Activated naive CD8-positive, alpha-beta T cell treated with anti-CD3 and anti-CD28 coated beads, Interleukin-2, amount 10 ng/mL, durations not matched to agents 7 days and 5 days (primary cell): Measurements from ENCODE around the gene SAMD9L. TPM values are rescaled to one million over a fixed set of nuclear protein-coding genes. Genes with fewer than 3 reads are reported as not detected.
A peak's percentile ranks its signal among the peaks of the same experiment; 100 is the strongest.

Experiments
- ATAC-seq: fragments of 150-1000 bp; cut with Tn5 transposase; one replicate; pipeline ENCODE4 v1.10.0; 2021; ENCODE audit warnings: low read depth, moderate library complexity
- POLR2A ChIA-PET: fragments of 350-600 bp; sonication (Branson Sonifier 250); formaldehyde crosslinking; loops from one replicate; lab custom pipeline; 2021; ENCODE audit warnings: antibody characterized with exemption; lab: Charles Lee
- DNase-seq: peaks from one replicate; pipeline ENCODE4 v3.0.0; 2021
- H3K27ac Mint-ChIP-seq: one replicate; pipeline ENCODE4 v1.8.0; 2022; ENCODE audit warnings: mild to moderate bottlenecking, mixed read lengths
- H3K27me3 Mint-ChIP-seq: one replicate; pipeline ENCODE4 v1.8.0; 2022; ENCODE audit warnings: mild to moderate bottlenecking, moderate library complexity, mixed read lengths
- H3K36me3 Mint-ChIP-seq: one replicate; pipeline ENCODE4 v1.8.0; 2021; ENCODE audit warnings: mild to moderate bottlenecking, mixed read lengths
- H3K4me1 Mint-ChIP-seq: one replicate; pipeline ENCODE4 v1.8.0; 2021; ENCODE audit warnings: mixed read lengths
- H3K4me3 Mint-ChIP-seq: one replicate; pipeline ENCODE4 v1.8.0; 2022; ENCODE audit warnings: mild to moderate bottlenecking, moderate library complexity, mixed read lengths
- H3K9me3 Mint-ChIP-seq: one replicate; pipeline ENCODE4 v1.8.0; 2021; ENCODE audit warnings: mixed read lengths
- total RNA-seq, 2 experiments: library from RNA; stranded (reverse); gene quantifications; one replicate each; pipeline ENCODE4 v1.2.3, GENCODE V29; 2021

SAMD9L gene
- 100 to 1,000 TPM in 1 of 2 experiments, 10 to 100 TPM in 1; 99.2 to 107 TPM for total RNA-seq

- no peaks in the 10 kb centered on the region for H3K27me3 Mint-ChIP-seq
- POLR2A ChIA-PET = interaction anchor here (1.1 to 4.0 kb wide), 2 partner anchors 31 to 620 kb away, joined by 4 to 39 read pairs; partner anchors contain the start of genes PEX1, RBM48 and SAMD9
- ATAC-seq = peak; percentile 58
- H3K36me3 Mint-ChIP-seq = peaks cover 30% of the 10 kb centered on the region
- H3K9me3 Mint-ChIP-seq = peaks cover 10% of the 10 kb centered on the region
- DNase-seq = no peak
- H3K4me1 Mint-ChIP-seq = peaks cover 41% of the 10 kb centered on the region
- peak within 1 kb of the TSS; percentile 97 for H3K27ac Mint-ChIP-seq
- peak within 1 kb of the TSS; percentile 97 for H3K4me3 Mint-ChIP-seq
These were observed at the start of gene SAMD9L for GRCh38 chr7:93148144-93148543. Gene SAMD9L (minus strand): TSS chr7:93148385. CDS start chr7:93135971, 12,414 bp downstream.

GRCh38 chr7:93196336-93196735 is 48.2 kb upstream of the SAMD9L start:
- POLR2A ChIA-PET = no interaction called here
- no peaks in the 10 kb centered on the region for H3K4me1 Mint-ChIP-seq
- ATAC-seq (no peak), DNase-seq (no peak)
- H3K27ac Mint-ChIP-seq = no peak overlapping the region
- H3K27me3 Mint-ChIP-seq = peaks cover 36% of the 10 kb centered on the region
- no peak overlapping the region for H3K4me3 Mint-ChIP-seq
- H3K9me3 Mint-ChIP-seq = no peaks in the 10 kb centered on the region
- no peaks in the 10 kb centered on the region for H3K36me3 Mint-ChIP-seq

- H3K27me3 Mint-ChIP-seq = peaks cover 35% of the 10 kb centered on the region
- H3K4me1 Mint-ChIP-seq = no peaks in the 10 kb centered on the region
- no peaks in the 10 kb centered on the region for H3K9me3 Mint-ChIP-seq
- H3K27ac Mint-ChIP-seq = no peak overlapping the region
- ATAC-seq (no peak), DNase-seq (no peak)
- H3K4me3 Mint-ChIP-seq = no peak overlapping the region
- no peaks in the 10 kb centered on the region for H3K36me3 Mint-ChIP-seq
- POLR2A ChIA-PET = no interaction called here
These were observed 46.2 kb upstream of the SAMD9L start for GRCh38 chr7:93194386-93194785.

GRCh38 chr7:93188870-93189634 is 40.9 kb upstream of the SAMD9L start:
- Mint-ChIP-seq H3K4me3 (no peak overlapping the region), H3K4me1 (no peaks in the 10 kb centered on the region), H3K9me3 (peaks cover 1% of the 10 kb centered on the region), H3K27ac (no peak overlapping the region), H3K27me3 (peaks cover 50% of the 10 kb centered on the region), H3K36me3 (no peaks in the 10 kb centered on the region)
- no peak for ATAC-seq
- DNase-seq = no peak
- POLR2A ChIA-PET = no interaction called here

GRCh38 chr7:93185303-93186027 is 37.3 kb upstream of the SAMD9L start:
- Mint-ChIP-seq H3K36me3 (no peaks in the 10 kb centered on the region), H3K9me3 (peaks cover 1% of the 10 kb centered on the region), H3K4me1 (no peaks in the 10 kb centered on the region), H3K4me3 (no peak overlapping the region), H3K27ac (no peak overlapping the region), H3K27me3 (peaks cover 38% of the 10 kb centered on the region)
- no peak for ATAC-seq
- POLR2A ChIA-PET = no interaction called here
- no peak for DNase-seq

GRCh38 chr7:93179173-93179572 is 31.0 kb upstream of the SAMD9L start:
- H3K27ac Mint-ChIP-seq = no peak overlapping the region
- DNase-seq (no peak), ATAC-seq (no peak)
- POLR2A ChIA-PET = no interaction called here
- H3K36me3 Mint-ChIP-seq = no peaks in the 10 kb centered on the region
- H3K27me3 Mint-ChIP-seq = peaks cover 42% of the 10 kb centered on the region
- H3K4me1 Mint-ChIP-seq = no peaks in the 10 kb centered on the region
- H3K4me3 Mint-ChIP-seq = no peak overlapping the region
- H3K9me3 Mint-ChIP-seq = no peaks in the 10 kb centered on the region

- DNase-seq (no peak), ATAC-seq (no peak)
- H3K27me3 Mint-ChIP-seq = peaks cover 38% of the 10 kb centered on the region
- H3K36me3 Mint-ChIP-seq = no peaks in the 10 kb centered on the region
- no peak overlapping the region for H3K27ac Mint-ChIP-seq
- H3K4me1 Mint-ChIP-seq = no peaks in the 10 kb centered on the region
- H3K9me3 Mint-ChIP-seq = peaks cover 4% of the 10 kb centered on the region
- no peak overlapping the region for H3K4me3 Mint-ChIP-seq
- POLR2A ChIA-PET = no interaction called here
These were observed 30.0 kb upstream of the SAMD9L start for GRCh38 chr7:93178213-93178612.

- DNase-seq (no peak), ATAC-seq (no peak)
- no peaks in the 10 kb centered on the region for H3K4me1 Mint-ChIP-seq
- peaks cover 31% of the 10 kb centered on the region for H3K27me3 Mint-ChIP-seq
- no peak overlapping the region for H3K27ac Mint-ChIP-seq
- H3K9me3 Mint-ChIP-seq = peaks cover 7% of the 10 kb centered on the region
- no peaks in the 10 kb centered on the region for H3K36me3 Mint-ChIP-seq
- POLR2A ChIA-PET = no interaction called here
- H3K4me3 Mint-ChIP-seq = no peak overlapping the region
These were observed 28.9 kb upstream of the SAMD9L start for GRCh38 chr7:93176992-93177580.

GRCh38 chr7:93175219-93175618 is 27.0 kb upstream of the SAMD9L start:
- H3K4me3 Mint-ChIP-seq = no peak overlapping the region
- ATAC-seq = no peak
- no peaks in the 10 kb centered on the region for H3K4me1 Mint-ChIP-seq

GRCh38 chr7:93172683-93173082 is 24.5 kb upstream of the SAMD9L start:
- Mint-ChIP-seq H3K9me3 (peaks cover 16% of the 10 kb centered on the region), H3K4me1 (no peaks in the 10 kb centered on the region)
- POLR2A ChIA-PET = no interaction called here

More at GRCh38 chr7:93175219-93175618, 27.0 kb upstream of the SAMD9L start:
- peaks cover 12% of the 10 kb centered on the region for H3K9me3 Mint-ChIP-seq
- no peak overlapping the region for H3K27ac Mint-ChIP-seq
- H3K36me3 Mint-ChIP-seq = peaks cover 2% of the 10 kb centered on the region
- DNase-seq = no peak
- peaks cover 29% of the 10 kb centered on the region for H3K27me3 Mint-ChIP-seq
- POLR2A ChIA-PET = no interaction called here

GRCh38 chr7:93171606-93172226 is 23.5 kb upstream of the SAMD9L start:
- no peak overlapping the region for H3K4me3 Mint-ChIP-seq
- DNase-seq = no peak
- no peak overlapping the region for H3K27ac Mint-ChIP-seq
- H3K4me1 Mint-ChIP-seq = no peaks in the 10 kb centered on the region
- H3K36me3 Mint-ChIP-seq = peaks cover 10% of the 10 kb centered on the region
- peaks cover 14% of the 10 kb centered on the region for H3K27me3 Mint-ChIP-seq
- ATAC-seq = no peak
- POLR2A ChIA-PET = no interaction called here
- H3K9me3 Mint-ChIP-seq = peaks cover 25% of the 10 kb centered on the region

More at GRCh38 chr7:93172683-93173082, 24.5 kb upstream of the SAMD9L start:
- H3K4me3 Mint-ChIP-seq = no peak overlapping the region
- H3K36me3 Mint-ChIP-seq = peaks cover 5% of the 10 kb centered on the region
- H3K27me3 Mint-ChIP-seq = peaks cover 19% of the 10 kb centered on the region
- ATAC-seq (no peak), DNase-seq (no peak)
- H3K27ac Mint-ChIP-seq = no peak overlapping the region

- H3K9me3 Mint-ChIP-seq = peaks cover 27% of the 10 kb centered on the region
- DNase-seq = no peak
- no peak overlapping the region for H3K4me3 Mint-ChIP-seq
- peaks cover 20% of the 10 kb centered on the region for H3K36me3 Mint-ChIP-seq
- H3K4me1 Mint-ChIP-seq = peaks cover 1% of the 10 kb centered on the region
- H3K27ac Mint-ChIP-seq = peak overlapping the region; percentile 50
- POLR2A ChIA-PET = interaction anchor here (1.4 kb wide), 1 partner anchor 48 kb away, joined by 6 read pairs; the partner anchor contains the start of gene SAMD9
- peak; percentile 80 for ATAC-seq
- H3K27me3 Mint-ChIP-seq = peaks cover 3% of the 10 kb centered on the region
These were observed 17.3 kb upstream of the SAMD9L start for GRCh38 chr7:93165447-93165846.

GRCh38 chr7:93164766-93165165 is 16.6 kb upstream of the SAMD9L start:
- Mint-ChIP-seq H3K36me3 (peaks cover 20% of the 10 kb centered on the region), H3K4me3 (no peak overlapping the region), H3K9me3 (peaks cover 27% of the 10 kb centered on the region), H3K27ac (no peak overlapping the region), H3K4me1 (peaks cover 1% of the 10 kb centered on the region), H3K27me3 (peaks cover 3% of the 10 kb centered on the region)
- POLR2A ChIA-PET = interaction anchor here (1.4 kb wide), 1 partner anchor 47 kb away, joined by 6 read pairs; the partner anchor contains the start of gene SAMD9
- ATAC-seq (no peak), DNase-seq (no peak)
